ENCODE results near the gene CLIP4.

Gene CLIP4

DNA sequence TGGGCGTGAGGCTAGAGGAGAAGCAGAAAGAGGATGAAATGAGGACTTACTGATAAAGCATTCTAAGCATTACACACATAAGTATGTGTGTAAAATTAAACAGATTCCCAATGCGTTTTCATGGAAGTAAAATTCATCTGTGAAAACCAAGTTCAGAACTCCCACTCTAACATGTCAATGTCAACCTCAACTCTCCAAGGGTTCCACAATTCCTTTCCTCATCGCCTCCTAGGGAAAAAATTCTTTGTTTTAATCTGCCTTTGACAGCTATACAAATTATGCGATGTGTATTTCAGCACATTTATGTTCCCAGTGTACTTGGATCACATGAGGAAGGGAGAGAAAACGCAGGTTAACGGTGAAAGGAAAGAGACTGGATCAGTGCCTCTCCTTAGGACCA lies 76.6 kb downstream of the CLIP4 start:
- DNase-seq (ENCODE audit: low spot score), result no peak

DNA sequence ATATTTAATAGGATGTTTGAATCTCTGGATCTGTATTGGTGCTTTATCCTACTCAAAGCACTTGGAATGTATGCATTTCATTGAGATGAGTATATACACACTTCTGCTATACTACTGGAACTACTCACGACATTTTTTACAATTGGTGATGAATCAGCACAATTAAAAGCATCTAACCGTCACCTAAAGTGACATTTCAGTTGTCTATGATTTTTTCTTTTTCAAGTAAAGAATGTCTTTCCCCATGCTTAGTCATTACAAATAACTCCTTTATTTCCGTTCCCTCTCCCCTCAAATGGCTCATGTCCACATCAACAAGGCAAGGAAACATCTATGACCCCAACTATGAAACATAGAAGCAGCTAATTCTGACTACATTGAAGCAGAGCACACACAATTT lies 77.3 kb downstream of the CLIP4 start:
- no peak for DNase-seq (ENCODE audit: low spot score)

DNA sequence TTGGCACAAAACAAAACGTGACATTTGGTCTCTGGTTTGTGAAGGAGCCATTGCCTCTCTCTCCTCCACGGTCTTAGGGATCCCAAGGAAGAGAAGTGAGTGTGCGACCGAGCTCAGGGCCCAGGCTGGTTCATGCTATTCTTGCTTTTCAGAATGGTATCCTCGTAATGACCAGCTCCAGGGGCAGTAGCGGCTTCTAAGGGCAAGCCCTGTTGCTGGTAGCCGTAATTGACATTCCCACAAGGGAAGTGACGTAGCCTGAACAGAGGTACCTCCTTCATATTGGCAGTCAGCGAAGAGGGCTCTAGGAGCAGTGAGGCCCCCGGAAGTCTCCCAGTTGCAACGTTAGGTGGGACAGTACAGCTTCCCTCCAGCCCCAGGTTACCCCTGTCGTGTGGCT lies 77.9 kb downstream of the CLIP4 start:
- no peak for DNase-seq (ENCODE audit: low spot score)

DNA sequence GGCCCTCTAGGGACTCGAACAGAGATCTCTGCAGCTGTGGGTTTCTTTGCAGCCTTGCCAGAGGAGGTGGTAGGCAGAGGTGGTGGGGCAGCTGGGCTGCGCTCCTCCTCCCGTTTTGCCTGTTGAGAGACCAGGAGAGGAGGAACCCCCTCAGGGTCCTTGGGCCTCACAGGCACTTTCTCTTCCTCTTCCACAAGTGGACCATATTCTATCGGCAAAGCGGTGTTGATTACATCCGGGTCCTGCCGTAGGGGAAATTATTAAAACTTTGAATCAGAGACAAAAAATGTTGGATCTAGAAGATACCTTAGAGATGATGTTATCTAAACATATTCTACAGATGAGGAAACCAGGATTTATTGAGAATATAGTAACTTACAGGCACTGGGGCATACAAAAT lies 78.5 kb downstream of the CLIP4 start:
- DNase-seq (ENCODE audit: low spot score), result no peak

DNA sequence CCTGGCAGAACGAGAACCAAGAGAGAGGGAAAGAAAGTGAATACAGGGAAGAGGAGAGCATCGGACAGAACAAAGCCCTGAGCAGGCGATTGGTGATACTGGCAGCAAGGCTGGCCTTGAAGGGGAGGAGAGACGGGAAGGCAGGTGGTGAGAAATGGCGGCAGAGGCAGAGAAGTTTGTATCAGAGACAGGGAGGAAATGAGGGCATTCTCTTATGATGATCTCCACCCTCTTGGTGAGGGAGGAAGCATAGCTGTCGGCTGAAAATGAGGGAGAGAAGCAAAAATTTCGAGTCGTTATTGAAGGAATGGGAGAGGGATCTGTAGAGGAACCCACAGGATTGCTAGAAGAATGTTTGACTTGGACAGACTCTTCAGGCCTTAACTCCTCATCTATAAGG lies 80.6 kb downstream of the CLIP4 start:
- DNase-seq (ENCODE audit: low spot score), result no peak

DNA sequence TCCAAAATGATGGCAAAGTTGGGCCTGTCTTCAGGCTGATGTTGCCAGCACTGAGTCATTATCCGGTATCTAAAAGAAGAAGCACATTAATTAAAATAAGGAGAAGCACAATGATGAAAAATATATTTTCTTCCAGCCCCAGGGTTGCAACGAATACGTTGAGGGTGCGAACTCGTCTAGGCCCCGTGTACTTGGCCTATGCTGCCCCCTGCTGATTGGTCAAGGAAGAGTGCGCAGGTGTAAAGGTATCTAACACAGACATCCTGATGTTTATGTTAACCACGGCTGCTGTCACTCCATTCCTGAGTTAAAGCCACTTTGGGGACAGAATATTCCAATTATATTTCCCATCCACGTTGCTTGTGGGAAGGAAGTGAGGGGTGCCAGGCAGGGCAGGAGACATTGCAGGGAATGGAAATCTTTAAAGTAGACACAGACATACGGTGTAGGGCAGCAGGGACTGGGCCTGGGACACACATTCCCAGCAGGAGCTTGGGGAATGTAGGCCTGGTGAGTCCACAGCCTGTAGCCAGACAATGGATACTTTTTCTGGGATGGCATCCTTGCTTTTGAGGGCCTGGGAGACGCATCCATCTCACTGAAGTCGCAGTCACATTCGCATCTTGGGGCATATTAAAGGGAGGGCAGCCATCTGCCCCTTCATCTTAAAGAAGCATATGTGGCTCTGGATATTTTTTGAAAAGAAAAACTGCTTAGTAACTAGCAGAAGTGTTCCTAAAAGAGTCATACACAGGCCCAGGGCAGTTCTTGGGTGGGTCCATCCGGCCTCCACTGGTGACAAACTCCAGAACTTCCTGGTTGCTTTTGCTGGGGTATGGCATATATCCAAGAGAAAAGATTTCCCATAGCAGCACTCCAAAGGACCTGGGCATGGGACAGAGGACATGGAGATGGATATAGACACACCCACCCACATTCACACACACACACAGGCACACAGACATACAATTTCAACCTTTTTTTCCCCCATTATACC lies 81.9 kb downstream of the CLIP4 start:
- peak; percentile 38 for DNase-seq (ENCODE audit: low spot score)

DNA sequence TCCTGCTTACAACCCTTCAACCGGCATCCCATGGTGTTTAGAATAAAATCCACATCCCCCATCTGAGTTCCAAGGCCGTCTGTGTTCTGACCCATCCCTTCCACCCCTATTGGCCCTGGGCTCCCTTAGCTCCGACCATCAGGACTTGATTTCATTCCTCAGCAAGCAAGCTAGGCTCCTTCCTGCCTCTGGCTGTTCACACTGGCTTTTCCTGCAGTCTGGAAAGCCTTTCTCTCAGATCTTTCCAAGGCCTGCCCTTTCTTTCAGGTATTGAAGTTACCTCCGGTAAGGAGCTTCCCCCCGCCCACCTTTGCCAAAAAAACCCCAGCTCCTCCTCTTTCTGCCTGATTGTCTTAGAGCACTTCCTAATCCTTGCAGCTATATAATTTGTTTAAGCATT lies 86.8 kb downstream of the CLIP4 start:
- DNase-seq (ENCODE audit: low spot score), result no peak

DNA sequence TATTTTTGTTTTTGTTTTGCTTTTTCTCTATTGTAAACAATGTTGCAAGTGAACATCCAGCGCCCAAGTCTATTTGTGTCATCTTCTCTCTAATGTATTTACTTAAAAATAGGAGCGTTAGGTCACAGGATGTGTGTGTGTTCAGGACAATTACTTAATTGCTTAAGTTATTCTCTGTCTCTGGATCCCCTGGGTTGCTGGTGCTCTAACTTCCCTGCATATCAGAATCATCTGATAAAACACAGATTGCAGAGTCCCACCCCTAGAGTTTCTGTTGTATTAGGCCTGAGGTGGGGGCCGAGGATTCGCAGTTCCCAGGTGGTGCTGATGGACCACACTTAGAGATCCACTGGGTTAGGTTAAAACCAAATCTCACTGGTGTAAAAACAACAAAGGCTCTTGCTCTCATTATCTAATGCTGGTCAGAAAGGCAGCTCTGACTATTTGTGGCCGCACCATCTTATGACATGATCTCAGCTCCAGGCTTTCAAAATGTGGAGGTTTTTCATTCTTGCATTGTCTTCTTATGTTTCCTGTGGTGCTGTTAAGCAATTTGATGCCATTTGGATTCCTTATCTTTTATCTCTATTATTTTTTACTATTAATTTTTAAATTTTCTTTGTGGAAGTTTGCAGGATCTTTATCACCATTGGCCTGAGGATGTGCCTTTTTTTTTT lies 87.7 kb downstream of the CLIP4 start:
- DNase-seq (ENCODE audit: low spot score), result no peak

DNA sequence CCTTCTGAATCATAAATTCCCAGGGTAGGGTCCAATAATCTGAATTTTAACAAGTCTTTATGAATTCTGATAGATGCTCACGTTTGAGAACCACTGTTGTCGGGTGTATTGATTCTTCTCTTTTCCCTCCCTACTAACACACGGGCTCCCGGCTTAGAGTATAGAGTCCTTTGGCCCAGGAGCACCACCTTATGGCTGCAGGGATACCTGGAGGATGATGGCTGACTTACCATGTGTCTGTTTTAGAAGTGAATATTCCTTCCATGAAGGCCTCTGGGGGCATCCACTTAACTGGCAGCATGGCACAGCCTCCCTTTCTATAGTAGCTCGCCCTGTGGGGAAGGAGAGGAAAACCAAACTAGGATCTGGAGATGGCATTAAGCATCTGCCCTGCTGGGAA lies 91.7 kb downstream of the CLIP4 start:
- no peak for DNase-seq (ENCODE audit: low spot score)

DNA sequence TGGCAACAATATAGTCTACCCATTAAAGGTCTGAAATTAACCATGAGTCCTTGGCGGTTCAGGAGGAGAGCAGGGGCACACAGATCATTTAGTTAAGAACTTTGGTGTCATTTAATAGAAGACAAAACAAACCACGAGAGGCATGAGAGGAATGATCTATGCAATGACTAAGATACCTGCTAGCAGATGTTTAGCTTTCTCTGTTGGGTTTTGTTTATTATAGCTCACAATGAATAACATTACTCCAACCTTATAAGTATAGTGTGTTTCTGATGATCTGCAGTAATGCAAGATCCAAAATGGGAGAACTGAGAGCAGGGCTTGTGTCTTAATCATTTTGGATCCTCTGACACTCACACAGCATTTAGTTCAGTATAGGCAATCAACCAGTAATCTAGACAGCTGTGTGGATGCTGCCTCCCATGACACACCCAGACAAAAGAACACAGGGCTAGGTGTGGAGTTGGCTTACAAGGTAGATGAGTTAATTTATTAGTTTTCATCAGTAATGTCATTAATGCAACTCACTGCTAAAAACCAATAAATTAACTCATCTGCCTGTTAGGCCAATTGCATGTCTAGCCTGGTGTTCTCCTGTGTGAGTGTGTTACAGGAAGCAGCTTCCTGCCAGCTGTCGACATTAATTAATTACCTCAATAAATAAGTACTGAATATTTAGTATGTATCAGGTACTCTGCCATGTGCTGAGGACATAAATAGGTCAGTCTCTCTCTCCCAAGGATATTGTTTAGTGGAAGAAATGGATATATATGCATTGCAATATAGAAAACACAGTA lies 92.3 kb downstream of the CLIP4 start:
- DNase-seq (ENCODE audit: low spot score), result no peak

DNA sequence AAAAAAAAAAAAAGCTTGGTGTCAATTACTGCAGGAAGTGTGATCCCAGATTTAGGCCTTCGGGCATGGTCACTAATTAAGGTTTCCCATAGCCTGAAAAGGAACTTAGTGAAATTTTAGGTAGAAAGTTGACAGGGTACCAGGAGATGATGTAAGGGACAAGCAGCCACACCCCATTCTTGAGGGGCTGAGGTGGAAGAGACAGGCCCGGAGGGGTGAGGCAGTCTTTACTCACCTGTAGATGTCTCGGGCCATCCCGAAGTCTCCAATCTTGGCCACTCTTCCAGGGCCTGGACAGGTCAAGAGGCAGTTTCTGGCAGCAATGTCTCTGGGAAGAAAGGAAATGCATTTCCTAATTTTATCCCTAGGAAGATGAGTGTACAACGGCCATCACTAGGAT lies 94.3 kb downstream of the CLIP4 start:
- DNase-seq (ENCODE audit: low spot score), result no peak

DNA sequence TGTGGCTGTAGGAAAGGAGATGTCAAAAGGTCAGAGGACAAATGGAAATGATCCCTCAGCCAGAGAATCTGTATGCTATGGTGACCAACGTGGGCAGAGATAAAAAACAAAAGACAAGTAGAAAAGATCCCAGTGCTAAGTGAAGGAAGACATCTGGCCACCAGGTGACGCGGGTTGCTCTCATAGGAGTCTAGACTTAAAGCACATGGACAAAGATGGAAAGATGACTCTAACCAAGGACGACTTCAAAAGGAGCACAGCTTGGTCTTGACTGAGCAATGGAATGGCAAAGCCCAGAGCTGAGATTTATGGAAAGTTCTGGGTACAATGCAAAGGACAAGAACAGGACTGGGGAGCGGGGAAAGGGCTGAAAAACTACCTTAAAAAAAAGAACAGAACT lies 96.8 kb downstream of the CLIP4 start:
- no peak for DNase-seq (ENCODE audit: low spot score)

DNA sequence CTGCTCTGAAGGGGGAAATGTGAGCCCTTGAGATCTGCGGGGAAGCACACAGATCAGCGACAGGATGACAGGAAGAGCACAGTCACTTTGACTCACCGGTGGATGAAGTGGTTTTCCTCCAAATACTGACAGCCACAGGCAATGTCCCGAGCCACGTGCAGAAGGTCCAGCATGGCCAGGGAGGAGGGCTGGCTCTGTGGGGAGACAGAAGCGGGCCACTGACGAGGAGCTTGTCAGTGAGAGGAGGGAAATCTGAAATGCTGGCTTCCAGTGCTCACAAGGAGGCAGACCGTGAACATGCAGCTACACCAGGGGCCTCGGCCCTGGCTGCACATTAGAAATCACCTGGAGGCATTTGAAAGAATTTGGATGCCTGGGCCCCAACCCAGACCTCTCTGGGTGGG lies 98.7 kb downstream of the CLIP4 start:
- DNase-seq (ENCODE audit: low spot score), result peak; percentile 19

DNA sequence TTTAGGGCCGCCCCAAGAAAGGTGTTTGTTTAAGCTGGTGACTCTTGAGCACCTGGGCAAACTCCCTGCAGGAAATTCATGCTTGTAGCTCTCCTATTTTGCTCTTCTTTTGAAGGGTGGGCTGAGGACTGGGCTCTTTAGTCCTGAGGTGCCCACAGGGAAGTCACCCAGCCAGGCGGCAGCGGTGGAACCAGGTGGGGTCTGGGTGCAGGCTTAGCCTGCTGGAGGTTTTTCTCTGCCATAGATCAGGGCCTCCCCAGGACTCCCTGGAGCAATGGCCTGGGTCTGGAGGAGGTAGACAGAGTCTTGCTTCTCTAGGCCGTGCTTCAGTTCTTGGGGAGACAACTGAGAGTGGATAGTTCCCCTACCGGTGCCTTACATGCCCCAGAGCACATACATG lies 99.9 kb downstream of the CLIP4 start:
- no peak for DNase-seq (ENCODE audit: low spot score)

DNA sequence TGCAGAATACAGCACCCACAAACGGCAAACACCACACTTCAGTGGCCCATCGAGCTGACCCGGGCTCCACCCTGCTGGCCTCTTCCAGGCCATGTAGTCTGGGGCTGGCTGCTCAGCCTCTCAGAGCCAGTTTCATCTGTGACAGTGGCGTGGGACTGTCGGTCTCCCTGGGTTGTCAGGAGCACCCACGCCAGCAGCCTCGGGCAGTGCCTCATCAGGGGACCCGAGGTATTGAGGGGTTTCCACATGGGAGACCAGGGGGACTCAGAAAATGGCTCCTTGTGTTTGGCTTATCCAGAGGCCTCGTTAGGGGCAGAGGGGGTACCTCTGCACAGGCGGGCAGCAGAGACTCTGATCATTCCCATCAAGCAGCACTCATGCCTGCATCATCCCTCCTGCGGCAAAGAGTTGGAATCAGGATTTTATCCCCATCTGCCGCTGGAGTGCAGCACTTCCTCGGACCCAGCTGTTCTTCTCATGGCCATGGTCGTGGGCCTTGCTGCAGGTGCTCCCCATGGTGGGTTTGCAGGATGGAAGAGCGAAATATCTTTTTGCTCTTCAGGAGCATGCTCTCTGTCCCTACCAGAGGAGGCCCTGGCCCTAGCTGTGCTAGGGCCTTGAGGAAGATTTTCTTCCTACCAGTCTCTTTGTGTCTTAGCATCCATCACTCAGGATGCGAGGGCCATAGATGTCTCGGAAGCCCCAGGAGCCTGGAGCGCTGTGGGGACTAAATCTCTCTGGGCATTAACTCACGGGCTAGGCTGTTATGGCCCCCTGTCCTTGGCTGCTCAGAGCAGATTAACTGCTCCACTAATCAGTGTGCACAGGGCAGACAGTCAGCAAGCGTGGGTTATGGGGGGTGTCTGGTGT lies 100.8 kb downstream of the CLIP4 start:
- no peak for DNase-seq (ENCODE audit: low spot score)

DNA sequence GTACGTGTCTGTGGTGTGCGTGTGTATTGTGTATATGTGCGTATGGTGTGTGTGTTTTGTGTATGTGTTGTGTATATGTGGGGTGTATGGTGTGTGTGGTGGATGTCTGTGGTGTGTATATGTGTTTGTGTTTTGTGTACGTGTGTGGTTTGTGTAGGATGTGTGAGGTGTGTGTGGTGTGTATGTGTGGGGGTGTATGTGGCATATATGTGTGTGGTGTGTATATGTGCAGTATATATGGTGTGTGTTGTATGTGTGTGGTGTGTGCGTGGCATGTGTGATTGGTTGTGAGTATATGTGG lies 101.3 kb downstream of the CLIP4 start:
- DNase-seq (ENCODE audit: low spot score), result no peak

DNA sequence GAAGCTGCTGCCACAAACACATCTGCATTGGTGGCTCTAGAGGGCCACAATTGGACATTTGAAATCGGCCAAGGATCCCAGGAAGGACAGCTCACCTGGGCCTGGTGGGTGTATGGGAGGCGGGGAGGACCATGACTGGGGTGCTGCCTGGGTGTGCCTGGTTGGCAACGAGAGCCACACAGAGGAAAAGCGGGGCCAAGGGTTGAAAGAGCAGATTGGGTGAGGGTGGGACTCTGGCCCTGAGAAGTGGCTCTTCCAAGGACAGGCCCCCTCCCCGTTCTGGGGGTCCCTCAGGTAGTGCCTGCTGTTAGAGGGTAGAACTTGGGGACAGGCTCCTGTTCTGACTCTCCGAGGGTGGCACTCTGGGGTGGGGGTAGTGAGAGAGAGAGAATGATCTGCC lies 102.9 kb downstream of the CLIP4 start:
- DNase-seq (ENCODE audit: low spot score), result no peak

DNA sequence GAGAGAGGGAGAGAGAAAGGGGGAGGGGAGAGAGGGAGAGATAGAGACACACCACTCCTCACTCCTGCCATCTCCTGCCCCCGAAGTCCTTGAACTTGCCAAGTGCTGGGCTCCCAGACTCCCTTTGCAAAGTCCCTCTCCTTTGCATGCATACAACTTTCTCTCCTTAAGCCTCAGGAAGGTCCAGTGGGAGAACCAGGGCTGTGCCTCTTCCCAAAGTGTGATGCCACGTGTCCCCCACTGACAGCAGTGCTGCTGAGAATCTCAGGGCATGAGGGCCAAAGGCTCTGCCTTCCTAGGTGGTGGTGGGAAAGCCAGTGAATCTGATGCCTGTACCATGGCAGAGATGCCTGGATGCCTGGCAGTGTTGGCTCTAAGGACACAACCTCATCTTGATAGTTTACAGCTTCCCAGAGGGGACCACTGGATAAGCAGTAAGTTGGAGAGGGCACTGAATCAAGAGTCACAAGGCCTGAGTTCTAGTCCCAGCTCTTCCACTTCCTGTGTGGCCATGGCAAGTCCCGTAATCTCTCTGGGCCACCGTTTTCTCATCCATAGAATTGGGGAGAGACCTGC lies 103.4 kb downstream of the CLIP4 start:
- no peak for DNase-seq (ENCODE audit: low spot score)

DNA sequence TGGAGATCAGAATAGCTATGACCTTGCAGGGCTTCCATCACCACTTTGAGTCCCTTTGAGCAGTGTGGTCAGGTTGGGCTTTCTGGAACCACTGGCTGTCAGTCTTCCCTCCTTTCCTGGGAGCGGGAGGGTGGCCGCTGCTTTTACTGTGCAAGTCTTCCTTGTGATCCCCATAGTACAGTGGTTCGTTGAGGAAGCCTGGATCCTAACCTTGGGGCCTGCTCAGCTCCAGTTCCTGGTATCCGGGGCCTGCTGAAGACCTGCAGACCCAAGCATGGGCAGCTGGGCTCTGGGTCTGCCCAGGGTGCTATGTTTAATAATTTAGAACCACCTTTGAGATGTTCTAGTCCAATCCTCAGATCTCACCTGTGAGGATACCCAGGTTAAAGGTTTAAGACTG lies 104.2 kb downstream of the CLIP4 start:
- DNase-seq (ENCODE audit: low spot score), result no peak

DNA sequence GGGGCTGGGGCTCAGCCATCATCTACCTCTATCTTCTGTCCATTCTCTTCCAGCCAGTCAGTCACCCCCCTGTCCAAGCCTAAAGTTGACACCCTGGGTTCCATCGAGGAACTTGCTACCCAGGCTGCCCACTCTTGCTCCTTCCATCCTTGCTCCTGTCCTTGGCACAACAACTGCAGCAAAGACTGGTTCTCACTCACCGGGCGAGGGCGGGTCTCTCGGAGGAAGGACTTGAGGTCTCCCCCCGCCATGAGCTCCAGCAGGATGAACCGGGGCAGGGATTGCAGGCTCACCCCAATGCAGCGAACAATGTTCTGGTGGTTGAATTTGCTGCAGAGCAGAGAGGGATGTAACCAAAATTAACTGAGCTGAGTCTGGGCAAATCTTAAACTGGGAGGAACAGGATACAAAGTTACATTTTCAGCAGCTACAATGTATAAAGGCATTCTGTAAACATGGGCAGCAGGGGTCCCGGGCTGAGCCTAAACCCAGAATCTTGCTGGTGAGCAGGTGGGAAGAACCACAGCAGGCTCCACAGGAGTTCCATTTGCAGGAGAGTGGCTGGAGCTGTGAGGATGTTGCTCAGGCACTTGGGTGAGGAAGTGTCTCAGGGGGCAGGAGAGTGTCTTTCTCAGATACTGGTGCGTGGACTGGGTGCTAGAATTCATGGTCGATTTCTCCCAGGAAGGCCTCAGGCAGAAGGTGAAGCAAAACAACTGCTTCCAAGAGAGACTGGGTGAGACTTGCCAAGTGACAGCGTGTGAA lies 105.5 kb downstream of the CLIP4 start:
- DNase-seq (ENCODE audit: low spot score), result no peak
